RCC 7860 (cell line): ENCODE data around the gene CYP2D6.
"Not testable (repeated sequence)": the region's sequence is repeated elsewhere in the genome, so short reads cannot be mapped to it uniquely, and the experiment has no call there.

ENCODE experiments used
- DNase-seq: peaks from one replicate; pipeline ENCODE4 v3.0.0-alpha.2; 2015; ENCODE audit warnings: low spot score
- FAIRE-seq: peaks from 2 replicates; lab custom pipeline; 2012; peaks lifted over from hg19 to GRCh38; lab: Jason Lieb, UNC

Gene CYP2D6

DNA sequence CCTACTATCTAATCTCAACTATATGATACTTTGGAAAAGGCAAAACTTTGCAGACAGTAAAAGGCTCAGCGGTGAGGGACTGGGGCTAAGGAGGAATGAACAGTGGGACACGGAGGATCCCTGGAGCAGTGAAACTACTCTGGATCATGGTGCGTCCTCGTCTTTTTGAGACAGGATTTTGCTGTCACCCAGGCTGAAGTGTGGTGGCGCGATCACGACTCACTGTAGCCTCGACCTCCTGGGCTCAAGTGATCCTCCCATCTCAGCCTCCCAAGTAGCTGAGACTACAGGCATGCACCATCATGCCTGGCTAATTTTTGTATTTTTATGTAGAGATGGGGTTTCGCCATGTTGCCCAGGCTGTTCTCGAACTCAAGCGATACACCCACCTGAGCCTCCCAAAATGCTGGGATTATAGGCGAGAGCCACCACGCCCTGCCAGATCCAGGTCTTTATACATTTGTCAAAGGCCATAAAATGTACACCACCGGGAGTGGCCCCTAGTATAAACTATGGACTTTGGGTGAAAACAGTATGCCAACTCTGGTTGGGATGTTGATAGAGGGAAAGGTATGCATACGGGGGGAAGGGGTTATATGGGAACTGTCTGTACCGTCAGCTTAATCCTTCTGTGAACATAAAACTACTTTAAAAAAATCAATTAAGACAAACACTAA lies 28.0 kb upstream of the CYP2D6 start:
- FAIRE-seq: no peak
- DNase-seq: no peak

DNA sequence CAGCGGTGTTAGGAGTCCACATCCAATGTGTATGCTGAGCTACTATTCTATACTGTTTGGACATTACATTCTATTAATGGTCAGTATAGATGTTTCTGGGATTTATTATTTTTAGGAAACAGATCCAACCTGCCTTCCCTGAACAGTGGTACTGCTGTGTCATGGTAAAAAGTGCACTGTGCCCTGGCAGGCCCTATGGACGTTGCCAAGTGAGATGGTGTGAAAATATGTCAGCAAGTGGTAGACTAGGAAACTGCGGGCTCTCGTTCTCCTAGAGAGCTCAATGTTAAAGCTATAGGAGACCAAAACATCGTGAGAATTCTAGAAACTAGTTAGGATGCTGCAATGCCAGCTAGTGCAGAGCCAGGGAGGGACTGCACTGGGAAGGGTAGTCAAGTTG lies 26.0 kb upstream of the CYP2D6 start:
- FAIRE-seq (no peak), DNase-seq (no peak)

DNA sequence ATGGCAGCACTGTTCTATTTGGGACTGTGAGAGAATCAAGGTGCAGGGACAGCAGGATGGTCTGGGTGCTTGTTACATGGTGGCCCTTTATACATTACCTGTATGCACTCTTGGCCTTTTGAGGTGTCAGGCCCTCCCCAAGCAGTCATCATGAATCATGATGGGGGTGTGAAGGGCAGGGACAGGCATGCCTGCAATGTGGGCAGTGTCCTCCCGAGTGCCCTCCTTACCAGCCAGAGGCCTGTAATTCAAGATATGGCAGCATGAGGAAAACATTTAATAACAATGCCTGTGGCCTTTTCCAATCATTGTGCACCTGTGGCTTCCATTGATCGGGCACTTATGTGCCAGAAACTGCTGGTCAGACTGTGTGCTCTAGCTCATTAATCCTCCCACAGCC lies 25.5 kb upstream of the CYP2D6 start:
- FAIRE-seq: no peak
- DNase-seq: no peak

DNA sequence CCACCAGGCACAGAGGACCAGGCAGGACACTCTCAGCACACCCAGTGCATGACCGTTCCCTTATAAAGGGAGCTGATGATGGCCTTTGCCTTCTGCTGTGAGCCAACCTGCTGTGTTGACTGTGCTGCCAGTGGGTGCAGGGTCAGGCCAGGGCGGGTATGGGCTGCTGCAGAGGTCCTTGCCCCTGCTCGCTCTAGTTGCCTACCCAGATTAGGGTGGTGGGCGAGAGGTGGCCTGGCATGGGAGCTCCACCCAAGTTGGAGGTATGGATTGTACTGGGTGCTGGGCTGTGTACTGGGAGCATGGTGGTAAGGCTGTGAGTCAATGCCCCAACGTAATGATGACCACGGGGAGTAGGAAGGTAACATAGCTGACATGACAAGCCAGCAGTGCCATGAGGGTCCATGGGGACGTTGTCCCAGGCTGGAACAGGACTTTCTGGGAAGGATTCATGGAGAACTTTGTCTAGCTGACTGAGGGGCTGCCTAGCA lies 24.5 kb upstream of the CYP2D6 start:
- FAIRE-seq (no peak), DNase-seq (no peak)

DNA sequence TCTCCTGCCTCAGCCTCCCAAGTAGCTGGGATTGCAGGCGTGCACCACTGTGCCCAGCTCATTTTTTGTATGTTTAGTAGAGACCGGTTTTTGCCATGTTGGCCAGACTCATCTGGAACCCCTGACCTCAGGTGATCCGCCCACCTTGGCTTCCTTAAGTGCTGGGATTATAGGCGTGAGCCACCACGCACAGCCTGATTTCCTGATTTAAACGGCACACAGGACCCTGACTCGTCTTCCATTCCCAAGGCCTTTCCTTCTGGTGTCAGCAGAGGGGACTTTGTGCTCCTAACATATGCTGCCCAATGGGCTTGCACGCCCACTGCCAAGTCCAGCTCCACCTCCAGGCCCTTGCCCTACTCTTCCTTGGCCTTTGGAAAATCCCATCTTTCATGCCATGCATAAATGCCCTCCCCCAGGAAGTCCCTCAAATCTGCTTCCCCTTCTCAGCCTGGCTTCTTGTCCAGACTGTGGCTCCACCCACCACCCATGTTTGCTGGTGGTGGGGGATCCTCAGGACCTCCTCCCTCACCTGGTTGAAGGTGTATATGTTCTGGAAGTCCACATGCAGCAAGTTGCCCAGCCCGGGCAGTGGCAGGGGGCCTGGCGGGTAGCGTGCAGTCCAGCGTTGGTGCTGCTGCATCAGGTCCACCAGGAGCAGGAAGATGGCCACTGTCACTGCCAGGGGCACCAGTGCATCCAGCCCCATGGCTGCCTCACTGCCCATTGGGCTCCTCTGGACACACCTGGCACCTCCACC lies 23.9 kb upstream of the CYP2D6 start:
- FAIRE-seq (no peak), DNase-seq (no peak)

DNA sequence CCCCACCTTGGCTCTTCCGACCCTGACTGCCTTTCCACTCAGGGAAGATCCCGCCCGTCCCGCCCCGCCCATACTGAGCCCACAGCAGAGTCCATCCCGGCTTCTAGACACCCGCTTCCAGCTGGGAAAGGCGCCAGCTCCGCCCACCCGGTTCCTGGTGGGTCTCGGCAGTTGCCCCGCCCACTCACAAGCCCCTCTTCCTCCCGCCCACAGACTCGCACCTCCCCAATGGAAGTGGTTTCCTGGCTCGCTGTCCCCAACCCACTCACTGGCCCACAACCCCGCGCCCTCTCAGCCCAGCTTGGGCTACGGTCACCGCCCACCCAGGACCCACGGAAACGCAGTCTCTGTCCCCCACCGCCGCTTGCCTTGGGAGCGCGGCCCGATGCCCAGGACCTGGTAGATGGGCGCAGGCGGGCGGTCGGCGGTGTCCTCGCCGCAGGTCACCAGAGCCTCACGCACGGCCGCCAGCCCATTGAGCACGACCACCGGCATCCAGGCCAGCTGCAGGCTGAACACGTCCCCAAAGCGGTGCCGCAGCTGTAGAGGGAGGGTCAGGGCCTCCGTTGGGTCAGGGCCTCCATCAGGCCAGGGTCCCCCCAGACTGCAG lies 22.2 kb upstream of the CYP2D6 start:
- DNase-seq (no peak), FAIRE-seq (no peak)

DNA sequence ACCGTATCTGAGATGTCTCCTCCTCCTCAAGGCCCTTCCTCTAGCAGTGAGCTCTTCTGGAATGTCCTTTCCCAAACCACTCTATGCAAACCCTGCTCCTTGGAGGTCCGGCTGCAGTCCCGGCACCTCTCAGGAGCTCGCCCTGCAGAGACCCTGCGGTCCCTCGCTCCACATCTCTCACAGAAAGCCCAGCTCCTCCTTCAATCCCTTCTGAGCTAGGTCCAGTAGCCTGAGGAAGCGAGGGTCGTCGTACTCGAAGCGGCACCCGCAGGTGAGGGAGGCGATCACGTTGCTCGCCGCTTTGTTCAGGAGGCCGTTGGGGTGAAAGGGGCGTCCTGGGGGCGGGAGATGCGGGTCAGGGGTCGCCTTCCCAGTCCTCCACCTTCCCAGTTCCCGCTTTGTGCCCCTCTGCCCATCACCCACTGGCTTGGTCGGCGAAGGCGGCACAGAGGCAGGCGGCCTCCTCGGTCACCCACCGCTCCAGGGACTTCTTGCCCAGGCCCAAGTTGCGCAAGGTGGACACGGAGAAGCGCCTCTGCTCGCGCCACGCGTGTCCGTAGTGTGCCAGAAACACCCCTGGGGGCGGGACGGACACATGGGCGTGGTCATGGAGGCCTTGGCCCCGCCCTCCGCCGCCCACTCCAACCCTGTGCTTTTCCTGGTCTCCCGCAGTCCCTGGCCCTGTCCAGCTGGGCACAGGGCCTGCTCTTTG lies 21.5 kb upstream of the CYP2D6 start:
- no peak for FAIRE-seq
- DNase-seq: no peak

DNA sequence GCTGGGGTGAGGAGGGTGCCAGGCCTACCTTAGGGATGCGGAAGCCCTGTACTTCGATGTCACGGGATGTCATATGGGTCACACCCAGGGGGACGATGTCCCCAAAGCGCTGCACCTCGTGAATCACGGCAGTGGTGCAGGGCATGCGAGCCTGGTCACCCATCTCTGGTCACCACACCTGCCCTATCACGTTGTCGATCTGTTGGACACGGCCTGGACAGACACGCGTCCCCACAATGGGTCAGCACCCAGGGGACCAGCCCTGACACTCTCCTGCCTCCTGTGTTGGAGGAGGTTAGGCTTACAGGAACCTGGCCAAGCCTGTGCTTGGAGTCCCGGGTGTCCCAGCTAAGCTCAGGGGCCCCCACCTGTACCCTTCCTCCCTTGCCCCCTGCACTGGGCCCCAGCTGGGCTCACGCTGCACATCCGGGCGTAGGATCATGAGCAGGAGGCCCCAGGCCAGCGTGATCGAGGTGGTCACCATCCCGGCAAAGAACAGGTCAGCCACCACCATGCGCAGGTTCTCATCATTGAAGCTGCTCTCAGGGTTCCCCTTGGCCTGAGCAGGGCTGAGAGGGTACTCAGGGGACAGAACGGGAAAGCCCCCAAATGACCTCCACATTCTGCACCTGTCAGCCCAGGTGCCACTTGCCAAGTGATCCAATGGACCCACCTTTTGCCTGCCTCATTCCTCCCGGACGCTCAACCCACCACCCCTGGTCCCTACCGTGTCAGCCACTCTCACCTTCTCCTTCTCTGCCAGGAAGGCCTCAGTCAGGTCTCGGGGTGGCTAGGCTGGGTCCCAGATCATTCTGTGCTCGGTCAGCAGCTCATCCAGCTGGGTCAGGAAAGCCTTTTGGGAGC lies 20.3 kb upstream of the CYP2D6 start:
- no peak for FAIRE-seq
- DNase-seq: no peak

DNA sequence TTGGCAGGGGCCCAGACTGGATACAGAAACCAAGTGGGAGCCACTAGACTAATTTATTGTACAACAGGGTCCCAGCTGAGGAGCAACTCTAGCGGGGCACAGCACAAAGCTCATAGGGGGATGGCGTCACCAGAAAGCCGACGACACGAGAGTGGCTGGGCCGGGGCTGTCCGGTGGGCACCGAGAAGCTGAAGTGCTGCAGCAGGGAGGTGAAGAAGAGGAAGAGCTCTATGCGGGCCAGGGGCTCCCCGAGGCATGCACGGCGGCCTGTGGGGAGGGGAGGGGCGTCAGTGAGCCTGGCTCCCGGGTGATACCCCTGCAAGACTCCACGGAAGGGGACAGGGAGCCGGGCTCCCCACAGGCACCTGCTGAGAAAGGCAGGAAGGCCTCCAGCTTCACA lies 19.2 kb upstream of the CYP2D6 start:
- not testable (repeated sequence) for DNase-seq, FAIRE-seq

DNA sequence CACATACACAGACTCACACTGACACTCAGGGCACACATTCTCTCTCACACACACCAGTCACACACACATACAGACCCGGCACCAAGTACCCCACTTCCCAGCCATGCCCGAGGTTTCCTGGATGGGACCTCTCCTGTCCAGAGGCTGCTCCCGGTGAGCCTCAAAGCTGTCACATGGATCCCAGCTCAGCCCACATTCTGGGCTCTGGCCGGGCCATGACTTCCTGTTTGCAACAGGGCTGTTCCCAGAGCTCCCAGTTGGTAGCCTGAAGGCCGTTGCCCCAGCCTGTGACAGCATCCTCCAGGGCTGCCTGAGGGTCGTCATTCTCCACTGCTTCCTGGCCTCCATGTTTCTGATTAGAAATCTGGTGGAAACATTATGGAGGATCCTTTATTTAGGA lies 14.6 kb upstream of the CYP2D6 start:
- FAIRE-seq (no peak), DNase-seq (no peak)

DNA sequence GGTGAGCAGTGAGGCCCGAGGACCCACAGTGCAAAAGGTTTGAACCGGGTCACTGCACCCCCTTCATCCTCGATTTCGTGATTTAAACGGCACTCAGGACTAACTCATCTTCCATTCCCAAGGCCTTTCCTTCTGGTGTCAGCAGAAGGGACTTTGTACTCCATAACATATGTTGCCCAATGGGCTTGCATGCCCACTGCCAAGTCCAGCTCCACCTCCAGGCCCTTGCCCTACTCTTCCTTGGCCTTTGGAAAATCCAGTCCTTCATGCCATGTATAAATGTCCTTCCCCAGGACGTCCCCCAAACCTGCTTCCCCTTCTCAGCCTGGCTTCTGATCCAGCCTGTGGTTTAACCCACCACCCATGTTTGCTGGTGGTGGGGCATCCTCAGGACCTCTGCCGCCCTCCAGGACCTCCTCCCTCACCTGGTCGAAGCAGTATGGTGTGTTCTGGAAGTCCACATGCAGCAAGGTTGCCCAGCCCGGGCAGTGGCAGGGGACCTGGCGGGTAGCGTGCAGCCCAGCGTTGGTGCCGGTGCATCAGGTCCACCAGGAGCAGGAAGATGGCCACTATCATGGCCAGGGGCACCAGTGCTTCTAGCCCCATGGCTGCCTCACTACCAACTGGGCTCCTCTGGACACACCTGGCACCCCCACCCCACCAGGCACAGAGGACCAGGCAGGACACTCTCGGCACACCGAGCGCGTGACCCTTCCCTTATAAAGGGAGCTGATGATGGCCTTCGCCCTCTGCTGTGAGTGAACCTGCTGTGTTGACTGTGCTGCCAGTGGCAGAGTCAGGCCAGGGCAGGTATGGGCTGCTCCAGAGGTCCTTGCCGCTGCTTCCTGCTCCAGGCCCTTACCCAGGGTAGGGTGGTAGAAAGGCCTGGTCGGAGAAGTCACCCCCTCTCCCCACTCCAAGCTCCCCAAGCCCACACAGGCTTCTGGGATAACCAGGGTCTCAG lies 13.5 kb upstream of the CYP2D6 start:
- DNase-seq, FAIRE-seq: not testable (repeated sequence)

DNA sequence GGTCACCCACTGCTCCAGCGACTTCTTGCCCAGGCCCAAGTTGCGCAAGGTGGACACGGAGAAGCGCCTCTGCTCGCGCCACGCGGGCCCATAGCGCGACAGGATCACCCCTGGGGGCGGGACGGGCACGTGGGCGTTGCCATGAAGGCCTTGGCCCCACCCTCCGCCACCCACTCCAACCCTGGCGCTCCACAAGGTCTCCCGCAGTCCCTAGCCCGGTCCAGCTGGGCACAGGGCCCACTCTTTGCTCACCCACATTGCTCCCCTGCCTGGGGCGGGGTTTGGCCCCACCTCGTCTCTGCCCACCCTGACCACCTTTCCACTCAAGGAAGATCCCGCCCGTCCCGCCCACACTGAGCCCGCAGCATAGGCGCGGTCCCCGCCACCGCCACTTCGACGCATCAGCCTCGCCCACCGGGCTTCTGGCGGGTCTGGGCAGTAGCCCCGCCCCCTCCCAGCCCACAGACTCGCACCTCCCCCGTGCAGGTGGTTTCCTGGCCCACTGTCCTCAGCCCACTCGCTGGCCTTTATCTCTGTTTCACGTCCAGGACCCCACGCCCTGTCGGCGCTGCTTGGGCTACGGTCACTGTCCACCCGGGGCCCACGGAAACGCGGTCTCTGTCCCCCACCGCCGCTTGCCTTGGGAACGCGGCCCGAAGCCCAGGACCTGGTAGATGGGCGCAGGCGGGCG lies 12.3 kb upstream of the CYP2D6 start:
- no peak for DNase-seq
- no peak for FAIRE-seq

DNA sequence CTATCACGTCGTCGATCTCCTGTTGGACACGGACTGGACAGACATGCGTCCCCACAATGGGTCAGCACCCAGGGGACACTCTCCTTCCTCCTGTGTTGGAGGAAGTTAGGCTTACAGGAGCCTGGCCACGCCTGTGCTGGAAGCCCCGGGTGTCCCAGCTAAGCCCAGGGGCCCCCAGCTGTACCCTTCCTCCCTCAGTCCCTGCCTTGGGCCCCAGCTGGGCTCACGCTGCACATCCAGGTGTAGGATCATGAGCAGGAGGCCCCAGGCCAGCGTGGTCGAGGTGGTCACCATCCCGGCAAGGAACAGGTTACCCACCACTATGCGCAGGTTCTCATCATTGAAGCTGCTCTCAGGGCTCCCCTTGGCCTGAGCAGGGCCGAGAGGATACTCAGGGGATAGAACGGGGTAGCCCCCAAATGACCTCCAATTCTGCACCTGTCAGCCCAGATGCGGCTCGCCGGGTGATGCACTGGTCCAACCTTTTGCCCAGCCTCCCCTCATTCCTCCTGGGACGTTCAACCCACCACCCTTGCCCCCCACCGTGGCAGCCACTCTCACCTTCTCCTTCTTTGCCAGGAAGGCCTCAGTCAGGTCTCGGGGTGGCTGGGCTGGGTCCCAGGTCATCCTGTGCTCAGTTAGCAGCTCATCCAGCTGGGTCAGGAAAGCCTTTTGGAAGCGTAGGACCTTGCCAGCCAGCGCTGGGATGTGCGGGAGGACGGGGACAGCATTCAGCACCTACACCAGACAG lies 10.9 kb upstream of the CYP2D6 start:
- not testable (repeated sequence) for DNase-seq, FAIRE-seq

DNA sequence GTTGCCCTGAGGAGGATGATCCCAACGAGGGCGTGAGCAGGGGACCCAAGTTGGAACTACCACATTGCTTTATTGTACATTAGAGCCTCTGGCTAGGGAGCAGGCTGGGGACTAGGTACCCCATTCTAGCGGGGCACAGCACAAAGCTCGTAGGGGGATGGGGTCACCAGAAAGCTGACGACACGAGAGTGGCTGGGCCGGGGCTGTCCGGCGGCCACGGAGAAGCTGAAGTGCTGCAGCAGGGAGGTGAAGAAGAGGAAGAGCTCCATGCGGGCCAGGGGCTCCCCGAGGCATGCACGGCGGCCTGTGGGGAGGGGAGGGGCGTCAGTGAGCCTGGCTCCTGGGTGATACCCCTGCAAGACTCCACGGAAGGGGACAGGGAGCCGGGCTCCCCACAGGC lies 9.5 kb upstream of the CYP2D6 start:
- not testable (repeated sequence) for DNase-seq, FAIRE-seq

DNA sequence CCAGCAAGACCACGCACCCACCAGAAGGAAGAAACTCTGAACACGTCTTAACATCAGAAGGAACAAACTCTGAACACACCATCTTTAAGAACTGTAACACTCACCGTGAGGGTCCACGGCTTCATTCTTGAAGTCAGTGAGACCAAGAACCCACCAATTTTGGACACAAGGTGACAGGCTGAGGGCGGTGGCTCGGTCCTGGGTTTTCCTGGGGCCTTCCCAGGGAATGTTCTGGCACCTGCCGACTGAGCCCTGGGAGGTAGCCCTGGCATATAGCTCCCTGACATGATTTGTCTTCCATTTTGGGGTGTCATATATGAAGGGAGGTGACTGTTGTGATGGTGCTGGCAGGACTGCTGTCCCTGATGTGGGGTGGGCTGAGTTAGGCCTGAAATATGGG lies 8.9 kb upstream of the CYP2D6 start:
- FAIRE-seq, DNase-seq: not testable (repeated sequence)

DNA sequence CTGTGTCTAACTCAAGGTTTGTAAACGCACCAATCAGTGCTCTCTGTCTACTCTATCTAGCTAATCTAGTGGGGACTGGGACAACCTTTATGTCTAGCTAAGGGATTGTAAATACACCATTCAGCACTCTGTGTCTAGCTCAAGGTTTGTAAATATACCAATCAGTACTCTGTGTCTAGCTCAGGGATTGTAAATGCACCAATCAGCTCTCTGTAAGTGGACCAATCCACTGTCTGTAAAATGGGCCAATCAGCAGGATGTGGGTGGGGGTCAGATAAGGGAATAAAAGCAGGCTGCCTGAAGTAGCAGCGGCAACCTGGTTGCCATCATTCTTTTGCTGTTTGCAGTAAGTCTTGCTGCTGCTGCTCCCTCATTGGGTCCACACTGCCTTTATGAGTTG lies 8.4 kb upstream of the CYP2D6 start:
- no peak for DNase-seq
- no peak for FAIRE-seq

DNA sequence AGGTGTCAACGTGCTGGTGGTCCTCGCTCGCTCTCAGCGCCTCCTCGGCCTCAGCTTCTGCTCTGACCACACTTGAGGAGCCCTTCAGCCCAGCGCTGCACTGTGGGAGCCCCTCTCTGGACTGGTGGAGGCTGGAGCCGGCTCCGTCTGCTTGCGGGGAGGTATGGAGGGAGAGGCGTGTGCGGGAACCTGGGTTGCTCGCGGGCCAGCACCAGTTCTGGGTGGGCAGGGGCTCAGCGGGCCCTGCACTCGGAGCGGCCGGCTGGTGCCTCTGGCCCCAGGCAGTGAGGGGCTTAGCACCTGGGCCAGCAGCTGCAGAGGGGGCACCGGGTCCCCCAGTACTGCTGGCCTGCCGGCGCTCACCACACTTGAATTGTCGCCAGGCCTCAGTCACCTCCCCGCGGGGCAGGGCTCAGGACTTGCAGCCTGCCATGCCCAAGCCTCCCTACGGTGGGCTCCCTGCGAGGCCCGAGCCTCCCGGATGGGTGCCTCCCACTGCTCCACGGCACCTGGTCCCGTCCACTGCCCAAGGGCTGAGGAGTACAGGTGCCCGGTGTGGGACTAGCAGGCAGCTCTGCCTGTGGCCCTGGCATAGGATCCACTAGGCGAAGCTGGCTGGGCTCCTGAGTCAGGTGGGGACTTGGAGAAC lies 7.6 kb upstream of the CYP2D6 start:
- FAIRE-seq (no peak), DNase-seq (no peak)
